ENCODE data around the gene LMO1. TPM values are rescaled to one million over a fixed set of nuclear protein-coding genes. Genes with fewer than 3 reads are reported as not detected.

LMO1 gene
- total RNA-seq, 3 donors from 2014 or later (not counting 1 experiment from before 2014, with no cell fraction given) = not detected

DNA sequence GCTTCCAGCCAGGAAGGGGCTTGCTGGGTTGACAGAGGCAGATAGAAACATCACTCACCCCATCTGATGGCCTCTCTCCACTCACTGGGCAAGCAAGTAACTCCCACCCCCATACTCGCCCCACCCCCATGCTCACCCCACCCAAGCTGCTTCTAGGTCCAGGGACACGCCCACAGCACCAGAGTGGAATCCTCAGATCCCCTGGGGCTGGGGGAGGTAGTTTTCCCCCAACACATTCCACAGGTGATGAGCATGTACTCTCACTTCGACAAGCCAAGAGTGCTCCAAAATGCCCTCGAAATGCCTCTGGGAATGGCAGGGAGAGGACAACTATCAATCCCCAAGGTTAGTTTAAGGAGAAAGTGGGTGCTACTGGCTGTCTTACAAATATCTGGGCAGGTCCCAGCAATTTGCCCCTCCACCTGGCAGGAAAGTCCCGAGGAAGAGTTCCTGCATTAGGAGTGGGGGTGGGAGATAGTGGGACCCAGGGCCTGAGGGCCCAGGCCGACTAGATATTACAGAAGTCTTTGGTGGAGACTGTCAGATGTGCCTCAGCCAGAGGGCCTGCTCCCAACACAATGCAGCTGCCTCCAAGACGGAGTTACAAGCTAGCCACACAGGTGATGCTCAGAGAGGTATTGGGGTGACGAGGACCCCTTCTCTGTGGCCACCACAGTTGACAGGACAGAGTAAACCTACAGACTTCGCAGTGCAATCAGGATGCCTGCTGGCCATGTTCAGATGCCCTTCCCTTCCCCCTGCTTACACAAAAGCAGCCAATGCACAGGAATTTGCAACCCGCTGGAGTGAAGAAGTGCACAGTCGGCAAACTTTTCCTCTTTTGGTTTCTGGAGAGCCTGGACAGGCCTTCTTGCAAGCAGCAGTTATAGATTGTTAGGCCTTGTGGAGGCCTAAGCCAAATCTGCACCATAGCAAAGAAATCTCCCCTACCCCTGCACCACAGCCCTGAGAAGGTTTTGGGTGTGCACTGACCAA lies 2.9 kb upstream of the LMO1 start:
- ATAC-seq = no peak
- WGBS (ENCODE audit: insufficient coverage) = 87% methylated on average over 9 of the region's 11 CpGs
- peaks cover 48 to 54% of the 10 kb centered on the region in 2 donors for H3K27me3 Mint-ChIP-seq (ENCODE audit: low read depth in 2 of 2)

DNA sequence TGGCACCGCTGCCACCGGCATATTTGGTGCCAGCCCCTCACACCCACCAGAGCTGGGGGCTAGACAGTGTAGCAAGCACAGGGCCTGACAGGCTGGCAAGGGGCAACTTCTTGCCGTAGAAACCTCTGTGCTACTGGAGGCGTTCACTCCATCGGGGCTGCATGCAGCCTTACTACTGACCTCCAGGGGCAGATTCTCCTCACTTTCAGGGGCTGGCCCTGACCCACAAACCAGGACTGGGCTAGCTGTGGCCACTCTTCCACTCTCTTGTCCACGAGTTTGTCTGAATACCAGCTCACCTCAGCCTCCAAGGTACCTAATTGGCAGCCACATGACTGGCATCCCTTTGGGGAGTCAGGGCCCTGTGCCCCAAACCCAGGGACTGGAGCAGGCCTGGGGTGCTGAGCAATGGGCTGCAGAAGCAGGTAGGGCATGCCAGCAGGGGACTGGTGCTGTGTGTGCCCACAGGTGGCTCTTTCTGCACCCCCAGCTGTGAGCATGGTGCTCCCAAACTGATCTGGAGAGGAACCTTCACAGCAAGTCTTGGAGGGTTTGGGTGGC lies 2.1 kb upstream of the LMO1 start:
- Mint-ChIP-seq H3K9me3 (no peaks in the 10 kb centered on the region), H3K4me1 (peaks cover 10% of the 10 kb centered on the region in 2 donors), H3K4me3 (no peak overlapping the region), H3K27ac (no peak overlapping the region), H3K36me3 (no peaks in the 10 kb centered on the region), H3K27me3 (ENCODE audit: low read depth in 2 of 2) (peaks cover 47 to 54% of the 10 kb centered on the region in 2 donors)
- TF ChIP-seq, protein P1, sequence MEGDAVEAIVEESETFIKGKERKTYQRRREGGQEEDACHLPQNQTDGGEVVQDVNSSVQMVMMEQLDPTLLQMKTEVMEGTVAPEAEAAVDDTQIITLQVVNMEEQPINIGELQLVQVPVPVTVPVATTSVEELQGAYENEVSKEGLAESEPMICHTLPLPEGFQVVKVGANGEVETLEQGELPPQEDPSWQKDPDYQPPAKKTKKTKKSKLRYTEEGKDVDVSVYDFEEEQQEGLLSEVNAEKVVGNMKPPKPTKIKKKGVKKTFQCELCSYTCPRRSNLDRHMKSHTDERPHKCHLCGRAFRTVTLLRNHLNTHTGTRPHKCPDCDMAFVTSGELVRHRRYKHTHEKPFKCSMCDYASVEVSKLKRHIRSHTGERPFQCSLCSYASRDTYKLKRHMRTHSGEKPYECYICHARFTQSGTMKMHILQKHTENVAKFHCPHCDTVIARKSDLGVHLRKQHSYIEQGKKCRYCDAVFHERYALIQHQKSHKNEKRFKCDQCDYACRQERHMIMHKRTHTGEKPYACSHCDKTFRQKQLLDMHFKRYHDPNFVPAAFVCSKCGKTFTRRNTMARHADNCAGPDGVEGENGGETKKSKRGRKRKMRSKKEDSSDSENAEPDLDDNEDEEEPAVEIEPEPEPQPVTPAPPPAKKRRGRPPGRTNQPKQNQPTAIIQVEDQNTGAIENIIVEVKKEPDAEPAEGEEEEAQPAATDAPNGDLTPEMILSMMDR (IDR thresholded peaks at IDR 0.05) = no peak
- intact Hi-C loops (cut with micrococcal nuclease) = no loop called here
- Histone ChIP-seq H3K9me3 (ENCODE audit: control insufficient read depth, insufficient read depth, low read length) (no peaks in the 10 kb centered on the region), H3K36me3 (ENCODE audit: control insufficient read depth, insufficient read depth, low read length) (no peaks in the 10 kb centered on the region), H3K27ac (ENCODE audit: low read length) (no peak overlapping the region), H3K27me3 (ENCODE audit: control insufficient read depth, insufficient read depth, low read length) (peaks cover 29% of the 10 kb centered on the region), H3K4me3 (ENCODE audit: low read length) (no peak overlapping the region), H3K4me1 (ENCODE audit: control insufficient read depth, insufficient read depth, low read length) (peaks cover 20% of the 10 kb centered on the region)
- no peak for ATAC-seq
- WGBS (ENCODE audit: insufficient coverage) = 75% methylated on average over 6 of the region's 6 CpGs
- no peak for DNase-seq

More for the DNA sequence above, 2.9 kb upstream of the LMO1 start:
- Histone ChIP-seq H3K27me3 (ENCODE audit: control insufficient read depth, insufficient read depth, low read length) (peaks cover 29% of the 10 kb centered on the region), H3K9me3 (ENCODE audit: control insufficient read depth, insufficient read depth, low read length) (no peaks in the 10 kb centered on the region), H3K4me1 (ENCODE audit: control insufficient read depth, insufficient read depth, low read length) (peaks cover 20% of the 10 kb centered on the region), H3K27ac (ENCODE audit: low read length) (no peak overlapping the region), H3K36me3 (ENCODE audit: control insufficient read depth, insufficient read depth, low read length) (no peaks in the 10 kb centered on the region), H3K4me3 (ENCODE audit: low read length) (no peak overlapping the region)
- Mint-ChIP-seq H3K9me3 (no peaks in the 10 kb centered on the region), H3K36me3 (no peaks in the 10 kb centered on the region), H3K4me1 (peaks cover 10% of the 10 kb centered on the region in 2 donors), H3K27ac (no peak overlapping the region), H3K4me3 (no peak overlapping the region)
- TF ChIP-seq, protein P1 (IDR thresholded peaks at IDR 0.05) = no peak
- intact Hi-C loops (cut with micrococcal nuclease) = no loop called here
- no peak for DNase-seq

DNA sequence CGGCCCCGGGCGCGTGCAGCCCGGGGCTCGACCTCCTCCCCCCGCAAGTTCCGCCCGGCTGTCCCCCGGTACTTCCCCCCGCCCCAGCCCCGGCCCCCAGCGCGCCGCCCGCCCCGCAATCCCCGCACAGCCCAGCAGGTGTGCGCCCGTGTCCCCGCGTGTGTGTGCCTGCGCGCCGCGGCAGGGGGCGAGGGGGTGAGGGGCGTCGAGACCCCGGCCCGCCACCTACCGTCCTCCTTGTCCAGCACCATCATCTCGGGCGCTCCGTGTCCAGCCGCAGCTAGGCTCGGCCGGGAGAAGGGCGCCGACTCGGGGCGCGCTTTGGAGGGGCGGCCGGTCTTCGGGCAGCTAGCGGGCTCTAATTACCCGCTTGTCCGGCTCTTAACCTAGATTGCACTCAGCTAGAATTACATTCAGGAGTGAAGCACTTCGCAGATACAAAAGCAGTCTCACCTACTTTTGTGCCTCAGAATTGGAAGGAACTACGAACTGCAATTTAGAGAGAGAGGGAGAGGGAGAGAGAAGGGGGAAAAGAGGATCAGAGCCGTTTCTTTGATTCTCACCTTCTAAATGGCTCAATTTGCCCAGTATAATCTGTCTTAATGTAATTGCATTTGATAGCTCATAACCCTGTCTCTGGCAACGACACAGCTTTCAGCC lies 439 bp downstream of the LMO1 start:
- Histone ChIP-seq H3K9me3 (ENCODE audit: control insufficient read depth, insufficient read depth, low read length) (no peaks in the 10 kb centered on the region), H3K27me3 (ENCODE audit: control insufficient read depth, insufficient read depth, low read length) (peaks cover 20% of the 10 kb centered on the region), H3K27ac (ENCODE audit: low read length) (no peak overlapping the region), H3K4me3 (ENCODE audit: low read length) (no peak overlapping the region), H3K36me3 (ENCODE audit: control insufficient read depth, insufficient read depth, low read length) (no peaks in the 10 kb centered on the region), H3K4me1 (ENCODE audit: control insufficient read depth, insufficient read depth, low read length) (peaks cover 17% of the 10 kb centered on the region)
- peak overlapping the region; percentile 74 for H3K4me3 Mint-ChIP-seq
- 1% methylated on average over 51 of the region's 53 CpGs for WGBS (ENCODE audit: insufficient coverage)
- ATAC-seq (peak in 1 of 3 donors; percentile 9), DNase-seq (peak in 1 of 2 donors; percentile 4)
- H3K4me1 Mint-ChIP-seq = peaks cover 10% of the 10 kb centered on the region in 2 donors
- no peaks in the 10 kb centered on the region for H3K36me3 Mint-ChIP-seq
- H3K9me3 Mint-ChIP-seq = no peaks in the 10 kb centered on the region
- intact Hi-C loops (cut with micrococcal nuclease) = no loop called here
- TF ChIP-seq, protein P1 (IDR thresholded peaks at IDR 0.05) = no peak
- H3K27me3 Mint-ChIP-seq (ENCODE audit: low read depth in 2 of 2) = peaks cover 43 to 54% of the 10 kb centered on the region in 2 donors
- no peak overlapping the region for H3K27ac Mint-ChIP-seq
